ENCODE data around the gene EI24. TPM values are rescaled to one million over a fixed set of nuclear protein-coding genes. Genes with fewer than 3 reads are reported as not detected.

The EI24 gene
- total and polyA plus RNA-seq, 9 of the 15 experiments (the other 6 are each of a cell fraction or from before 2014, with no cell fraction given) = 50.4 to 260 (median 168) TPM

DNA sequence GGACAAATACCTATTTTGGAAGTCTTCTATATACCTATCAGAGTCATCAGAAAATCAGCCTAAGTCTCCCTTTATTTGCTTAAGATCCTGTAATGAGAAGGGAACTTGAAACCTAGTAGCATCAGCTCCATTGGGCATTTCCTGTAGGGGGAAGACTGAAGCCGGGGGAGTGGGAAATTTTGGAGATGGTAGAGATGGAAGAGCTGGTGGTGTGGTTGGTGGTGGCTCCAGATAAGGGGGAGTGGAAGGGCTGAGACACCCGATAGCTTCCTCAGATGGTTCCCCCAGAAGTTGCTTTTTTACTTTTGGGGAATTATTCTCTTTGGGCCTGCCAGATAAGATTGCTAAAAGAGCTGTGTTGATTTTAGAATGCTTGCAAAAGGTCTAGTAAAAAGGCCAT is 16.4 kb upstream of the EI24 start (continued):
- TF ChIP-seq ZNF518B (CRISPR knock-in tag; IDR thresholded peaks at IDR 0.05) = no peak
- TF ChIP-seq TBL1XR1 (IDR thresholded peaks at IDR 0.05; ENCODE audit: low read length in 2 of 2) = peak; percentile 80 to 95; a peak in 3 of 4 replicates
- no peak for TF ChIP-seq SMC3 (conservative IDR thresholded peaks at IDR 0.05; ENCODE audit: insufficient read depth, low read depth, low read length)
- TF ChIP-seq ZNF57 (CRISPR knock-in tag; IDR thresholded peaks at IDR 0.05) = no peak
- TF ChIP-seq, protein P1, sequence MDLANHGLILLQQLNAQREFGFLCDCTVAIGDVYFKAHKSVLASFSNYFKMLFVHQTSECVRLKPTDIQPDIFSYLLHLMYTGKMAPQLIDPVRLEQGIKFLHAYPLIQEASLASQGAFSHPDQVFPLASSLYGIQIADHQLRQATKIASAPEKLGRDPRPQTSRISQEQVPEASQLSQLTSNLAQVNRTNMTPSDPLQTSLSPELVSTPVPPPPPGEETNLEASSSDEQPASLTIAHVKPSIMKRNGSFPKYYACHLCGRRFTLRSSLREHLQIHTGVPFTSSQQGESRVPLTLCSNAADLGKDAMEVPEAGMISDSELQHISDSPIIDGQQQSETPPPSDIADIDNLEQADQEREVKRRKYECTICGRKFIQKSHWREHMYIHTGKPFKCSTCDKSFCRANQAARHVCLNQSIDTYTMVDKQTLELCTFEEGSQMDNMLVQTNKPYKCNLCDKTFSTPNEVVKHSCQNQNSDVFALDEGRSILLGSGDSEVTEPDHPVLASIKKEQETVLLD (IDR thresholded peaks at IDR 0.05) = peak; percentile 82; the same call in 1 of the 2 replicates
- TF ChIP-seq MTF1 (CRISPR knock-in tag; IDR thresholded peaks at IDR 0.05; ENCODE audit: borderline replicate concordance) = no peak
- TF ChIP-seq ZNF165 (CRISPR knock-in tag; IDR thresholded peaks at IDR 0.05; ENCODE audit: borderline replicate concordance) = no peak
- TF ChIP-seq ZBED1 (IDR thresholded peaks at IDR 0.05) = peak; percentile 37; the same call in 1 of the 2 replicates
- no peak for TF ChIP-seq NR2F6 (CRISPR knock-in tag; IDR thresholded peaks at IDR 0.05)
- no peak for TF ChIP-seq PTRF (tag; IDR thresholded peaks at IDR 0.05)
- no peak for TF ChIP-seq ATF2 (CRISPR knock-in tag; IDR thresholded peaks at IDR 0.05)
- TF ChIP-seq NFATC3 (IDR thresholded peaks at IDR 0.05) = no peak
- TF ChIP-seq CREB3L1 (IDR thresholded peaks at IDR 0.05; ENCODE audit: borderline replicate concordance, low read depth) = no peak
- no peak for TF ChIP-seq ZNF764 (CRISPR knock-in tag; IDR thresholded peaks at IDR 0.05; ENCODE audit: low read depth)
- no peak for TF ChIP-seq RBM14 (IDR thresholded peaks at IDR 0.05; ENCODE audit: borderline replicate concordance, insufficient read depth, low read depth, low read length)
- TF ChIP-seq NCOA4 (IDR thresholded peaks at IDR 0.05; ENCODE audit: partially characterized antibody) = peak; percentile 73
- TF ChIP-seq TFAM (CRISPR knock-in tag; conservative IDR thresholded peaks at IDR 0.05) = no peak
- TF ChIP-seq CLOCK (CRISPR knock-in tag; IDR thresholded peaks at IDR 0.05; ENCODE audit: borderline replicate concordance) = no peak; the same call in 1 of the 2 replicates
